SU-DHL-6 (cell line): ENCODE results near the gene CLIC5.
A peak's percentile ranks its signal among the peaks of the same experiment; 100 is the strongest.

Experiments used
- H2AFZ ChIP-seq: fragments of 200-600 bp; sonication (generic); 2 replicates; pipeline ENCODE4 v1.6.1; 2014; ENCODE audit warnings: low read depth, mild to moderate bottlenecking, moderate library complexity, mixed read lengths, antibody characterized with exemption, low read length; ENCODE audit not compliant: severe bottlenecking
- H3F3A ChIP-seq: fragments of 200-600 bp; shearing (Covaris generic); 2 replicates; pipeline ENCODE4 v1.6.0; 2016; ENCODE audit warnings: antibody characterized with exemption, mild to moderate bottlenecking; ENCODE audit not compliant: insufficient read depth
- H3K27ac ChIP-seq: fragments of 200-600 bp; sonication (generic); 2 replicates; pipeline ENCODE4 v1.5.1; 2016; ENCODE audit warnings: low read depth, mild to moderate bottlenecking, low read length, moderate library complexity, mixed read lengths
- H3K27me3 ChIP-seq: fragments of 200-600 bp; sonication (generic), shearing (Covaris generic); 2 replicates; pipeline ENCODE4 v1.6.0; 2014; ENCODE audit warnings: mild to moderate bottlenecking, low read length
- H3K36me3 ChIP-seq: fragments of 200-600 bp; sonication (generic); 2 replicates; pipeline ENCODE4 v1.6.1; 2014; ENCODE audit warnings: mild to moderate bottlenecking, low read length, mixed read lengths
- H3K4me2 ChIP-seq: fragments of 300-600, 200-600 bp; shearing (Covaris generic), sonication (generic); 2 replicates; pipeline ENCODE4 v1.6.0; 2014; ENCODE audit warnings: low read length, low read depth, mild to moderate bottlenecking; ENCODE audit not compliant: poor library complexity, severe bottlenecking
- H3K4me3 ChIP-seq: fragments of 200-600 bp; sonication (generic); 2 replicates; pipeline ENCODE4 v1.5.1; 2014; ENCODE audit warnings: antibody characterized with exemption, low read length, mild to moderate bottlenecking, mixed read lengths; ENCODE audit not compliant: insufficient read depth, poor library complexity, severe bottlenecking
- H3K79me2 ChIP-seq: fragments of 200-600 bp; sonication (generic); 2 replicates; pipeline ENCODE4 v1.6.1; 2014; ENCODE audit warnings: mild to moderate bottlenecking, low read length, moderate library complexity; ENCODE audit not compliant: insufficient read depth
- H3K9ac ChIP-seq: fragments of 200-600 bp; sonication (generic); 2 replicates; pipeline ENCODE4 v1.7.0; 2014; ENCODE audit warnings: mild to moderate bottlenecking, low read length
- H3K9me2 ChIP-seq: fragments of 200-600 bp; sonication (generic); replicated peaks from 2 replicates; pipeline ENCODE4 v1.6.1; 2014; ENCODE audit warnings: low read length; ENCODE audit not compliant: insufficient read depth
- H3K9me3 ChIP-seq: fragments of 200-600 bp; sonication (generic); 2 replicates; pipeline ENCODE4 v1.6.1; 2014; ENCODE audit warnings: low read length, mixed read lengths; ENCODE audit not compliant: insufficient read depth
- H4K20me1 ChIP-seq: fragments of 200-600 bp; sonication (generic); 2 replicates; pipeline ENCODE4 v1.6.1; 2014; ENCODE audit warnings: low read depth, mild to moderate bottlenecking, antibody characterized with exemption, low read length, moderate library complexity, mixed read lengths
- EZH2phosphoT487 ChIP-seq: fragments of 200-600 bp; sonication (generic), shearing (Covaris generic); conservative IDR thresholded peaks from 2 replicates; pipeline ENCODE4 v1.6.1; 2018; ENCODE audit warnings: mild to moderate bottlenecking, antibody characterized with exemption, low read length, moderate library complexity, mixed read lengths
- TF ChIP-seq, protein P1 (sequence below): fragments of 200-600 bp; sonication (generic); IDR thresholded peaks from one replicate; pipeline ENCODE4 v1.5.1; 2017; ENCODE audit warnings: antibody characterized with exemption, mild to moderate bottlenecking, low read length, moderate library complexity; ENCODE audit not compliant: insufficient read depth, poor library complexity, severe bottlenecking

Gene CLIC5

GRCh38 chr6:45933855-45934254, 81.8 kb downstream of the CLIC5 start:
- H4K20me1 ChIP-seq: no peaks in the 10 kb centered on the region
- no peaks in the 10 kb centered on the region for H3F3A ChIP-seq
- H3K79me2 ChIP-seq: no peaks in the 10 kb centered on the region
- H3K9ac ChIP-seq: no peak overlapping the region
- no peak overlapping the region for H3K4me3 ChIP-seq
- H2AFZ ChIP-seq: no peak overlapping the region
- H3K9me3 ChIP-seq: no peaks in the 10 kb centered on the region
- TF ChIP-seq EZH2phosphoT487: no peak
- TF ChIP-seq, protein P1, sequence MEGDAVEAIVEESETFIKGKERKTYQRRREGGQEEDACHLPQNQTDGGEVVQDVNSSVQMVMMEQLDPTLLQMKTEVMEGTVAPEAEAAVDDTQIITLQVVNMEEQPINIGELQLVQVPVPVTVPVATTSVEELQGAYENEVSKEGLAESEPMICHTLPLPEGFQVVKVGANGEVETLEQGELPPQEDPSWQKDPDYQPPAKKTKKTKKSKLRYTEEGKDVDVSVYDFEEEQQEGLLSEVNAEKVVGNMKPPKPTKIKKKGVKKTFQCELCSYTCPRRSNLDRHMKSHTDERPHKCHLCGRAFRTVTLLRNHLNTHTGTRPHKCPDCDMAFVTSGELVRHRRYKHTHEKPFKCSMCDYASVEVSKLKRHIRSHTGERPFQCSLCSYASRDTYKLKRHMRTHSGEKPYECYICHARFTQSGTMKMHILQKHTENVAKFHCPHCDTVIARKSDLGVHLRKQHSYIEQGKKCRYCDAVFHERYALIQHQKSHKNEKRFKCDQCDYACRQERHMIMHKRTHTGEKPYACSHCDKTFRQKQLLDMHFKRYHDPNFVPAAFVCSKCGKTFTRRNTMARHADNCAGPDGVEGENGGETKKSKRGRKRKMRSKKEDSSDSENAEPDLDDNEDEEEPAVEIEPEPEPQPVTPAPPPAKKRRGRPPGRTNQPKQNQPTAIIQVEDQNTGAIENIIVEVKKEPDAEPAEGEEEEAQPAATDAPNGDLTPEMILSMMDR: no peak
- H3K36me3 ChIP-seq: no peaks in the 10 kb centered on the region
- no peak overlapping the region for H3K27ac ChIP-seq
- no peak overlapping the region for H3K4me2 ChIP-seq
- H3K27me3 ChIP-seq: no peaks in the 10 kb centered on the region
- no peaks in the 10 kb centered on the region for H3K9me2 ChIP-seq

DNA sequence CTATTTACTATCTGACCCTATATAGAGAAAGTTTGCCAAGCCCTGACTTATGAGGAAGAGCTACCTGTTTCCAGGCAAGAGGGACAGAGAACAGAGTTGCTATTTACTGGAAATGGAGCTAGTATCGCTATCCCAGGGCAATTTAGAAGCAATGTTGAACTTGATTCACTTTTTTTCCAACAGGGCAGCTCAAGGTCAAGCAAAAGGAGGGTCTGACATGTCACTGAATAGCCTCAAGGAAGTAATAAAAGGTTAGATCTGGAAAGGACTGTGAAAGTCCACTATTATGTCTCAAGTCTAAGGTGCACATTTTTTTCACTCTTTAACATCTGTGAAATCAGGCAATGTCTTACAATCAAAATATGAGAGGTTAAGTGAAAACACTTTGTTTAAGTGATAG, 84.4 kb downstream of the CLIC5 start:
- Histone ChIP-seq H2AFZ (no peak overlapping the region), H3K79me2 (no peaks in the 10 kb centered on the region), H3K9ac (no peak overlapping the region), H3F3A (no peaks in the 10 kb centered on the region), H3K4me3 (no peak overlapping the region), H3K4me2 (no peak overlapping the region), H3K27ac (no peak overlapping the region), H3K27me3 (no peaks in the 10 kb centered on the region), H4K20me1 (no peaks in the 10 kb centered on the region), H3K36me3 (no peaks in the 10 kb centered on the region), H3K9me3 (no peaks in the 10 kb centered on the region), H3K9me2 (no peaks in the 10 kb centered on the region)
- no peak for TF ChIP-seq EZH2phosphoT487
- TF ChIP-seq, protein P1: no peak

GRCh38 chr6:45930420-45931040, 85.1 kb downstream of the CLIC5 start:
- Histone ChIP-seq H3F3A (no peaks in the 10 kb centered on the region), H3K4me3 (no peak overlapping the region), H3K9ac (no peak overlapping the region), H3K27ac (no peak overlapping the region), H3K9me2 (no peaks in the 10 kb centered on the region), H2AFZ (no peak overlapping the region), H3K36me3 (no peaks in the 10 kb centered on the region), H3K27me3 (no peaks in the 10 kb centered on the region), H3K4me2 (no peak overlapping the region), H3K9me3 (no peaks in the 10 kb centered on the region), H3K79me2 (no peaks in the 10 kb centered on the region), H4K20me1 (no peaks in the 10 kb centered on the region)
- no peak for TF ChIP-seq EZH2phosphoT487
- TF ChIP-seq, protein P1: peak; percentile 100
